Hepatocyte (in vitro differentiated cells): ENCODE measurements around the gene PAX1.

Experiments used
- EZH2phosphoT487 ChIP-seq: fragments of 200-600 bp; sonication (generic); IDR thresholded peaks from one replicate; pipeline ENCODE4 v1.6.1; 2018; ENCODE audit warnings: antibody characterized with exemption, mild to moderate bottlenecking, low read depth, moderate library complexity; ENCODE audit not compliant: unreplicated experiment, severe bottlenecking
- TF ChIP-seq, protein P1 (sequence below): fragments of 200-600 bp; sonication (generic); IDR thresholded peaks from 2 replicates; pipeline ENCODE4 v1.5.1; 2016; ENCODE audit warnings: antibody characterized with exemption, mild to moderate bottlenecking; ENCODE audit not compliant: poor library complexity

DNA sequence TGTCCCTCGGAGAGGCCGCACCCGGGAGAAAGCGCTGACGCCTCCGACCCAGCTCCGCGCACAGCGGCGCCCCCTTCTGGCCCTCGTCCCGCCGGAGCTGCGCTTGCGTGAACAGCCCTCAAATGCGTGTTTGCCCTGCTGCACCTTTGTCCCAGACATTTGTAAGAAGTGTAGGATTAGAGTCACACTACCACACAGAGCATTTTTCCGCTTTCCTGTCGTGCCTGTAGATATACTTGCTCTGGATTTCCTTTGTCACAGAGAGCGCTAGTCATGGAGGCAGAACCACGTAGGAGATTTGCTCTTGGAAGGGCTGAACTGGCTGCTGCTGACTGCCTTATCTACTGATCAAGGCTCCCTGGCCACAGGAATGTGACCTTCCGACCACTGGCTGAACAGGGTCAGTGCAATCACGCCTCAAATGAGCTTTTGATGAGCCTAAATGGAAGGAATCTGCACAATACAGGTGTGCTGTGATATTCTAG is 62.3 kb downstream of the PAX1 start:
- TF ChIP-seq, protein P1, sequence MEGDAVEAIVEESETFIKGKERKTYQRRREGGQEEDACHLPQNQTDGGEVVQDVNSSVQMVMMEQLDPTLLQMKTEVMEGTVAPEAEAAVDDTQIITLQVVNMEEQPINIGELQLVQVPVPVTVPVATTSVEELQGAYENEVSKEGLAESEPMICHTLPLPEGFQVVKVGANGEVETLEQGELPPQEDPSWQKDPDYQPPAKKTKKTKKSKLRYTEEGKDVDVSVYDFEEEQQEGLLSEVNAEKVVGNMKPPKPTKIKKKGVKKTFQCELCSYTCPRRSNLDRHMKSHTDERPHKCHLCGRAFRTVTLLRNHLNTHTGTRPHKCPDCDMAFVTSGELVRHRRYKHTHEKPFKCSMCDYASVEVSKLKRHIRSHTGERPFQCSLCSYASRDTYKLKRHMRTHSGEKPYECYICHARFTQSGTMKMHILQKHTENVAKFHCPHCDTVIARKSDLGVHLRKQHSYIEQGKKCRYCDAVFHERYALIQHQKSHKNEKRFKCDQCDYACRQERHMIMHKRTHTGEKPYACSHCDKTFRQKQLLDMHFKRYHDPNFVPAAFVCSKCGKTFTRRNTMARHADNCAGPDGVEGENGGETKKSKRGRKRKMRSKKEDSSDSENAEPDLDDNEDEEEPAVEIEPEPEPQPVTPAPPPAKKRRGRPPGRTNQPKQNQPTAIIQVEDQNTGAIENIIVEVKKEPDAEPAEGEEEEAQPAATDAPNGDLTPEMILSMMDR = peak; percentile 59
- no peak for TF ChIP-seq EZH2phosphoT487
